ENCODE results near the gene PMS2. TPM values are rescaled to one million over a fixed set of nuclear protein-coding genes. Genes with fewer than 3 reads are reported as not detected.

Gene PMS2
- total and polyA plus RNA-seq, 9 of the 15 experiments (the other 6 are each of a cell fraction or from before 2014, with no cell fraction given) = 4.9 to 27.6 (median 16.5) TPM

- TF ChIP-seq SMAD1 (IDR thresholded peaks at IDR 0.05; ENCODE audit: low read depth, low read length, partially characterized antibody) = peak; percentile 97
- no peak for TF ChIP-seq SLC30A9 (CRISPR knock-in tag; IDR thresholded peaks at IDR 0.05)
- peak; percentile 98 for TF ChIP-seq TEAD4 (IDR thresholded peaks at IDR 0.05; ENCODE audit: low read length)
- TF ChIP-seq TEAD4 (CRISPR knock-in tag; IDR thresholded peaks at IDR 0.05; ENCODE audit: borderline replicate concordance) = no peak
- peak in 1 of 2 experiments; percentile 32; a peak in 1 of 4 replicates for TF ChIP-seq ZNF318 (IDR thresholded peaks at IDR 0.05; ENCODE audit: borderline replicate concordance in 1 of 2, low read depth in 1 of 2)
- TF ChIP-seq IRF2 (CRISPR knock-in tag; IDR thresholded peaks at IDR 0.05) = no peak
- TF ChIP-seq RUNX1 (IDR thresholded peaks at IDR 0.05; ENCODE audit: low read depth) = no peak
- no peak for TF ChIP-seq ZBTB2 (IDR thresholded peaks at IDR 0.05)
- TF ChIP-seq ZC3H11A (IDR thresholded peaks at IDR 0.05; ENCODE audit: low read depth, low read length) = no peak
- peak; percentile 77 for TF ChIP-seq HES1 (IDR thresholded peaks at IDR 0.05; ENCODE audit: low read depth)
- TF ChIP-seq KLF6 (CRISPR knock-in tag; IDR thresholded peaks at IDR 0.05; ENCODE audit: borderline replicate concordance) = peak; percentile 18; the same call in 1 of the 2 replicates
- TF ChIP-seq KHSRP (IDR thresholded peaks at IDR 0.05) = peak; percentile 78
- TF ChIP-seq E2F4 (CRISPR knock-in tag; IDR thresholded peaks at IDR 0.05; ENCODE audit: low read depth) = no peak
- no peak for TF ChIP-seq POLR3A (IDR thresholded peaks at IDR 0.05; ENCODE audit: borderline replicate concordance, extremely low read depth, insufficient read depth, insufficient read length)
- TF ChIP-seq MAFK (IDR thresholded peaks at IDR 0.05; ENCODE audit: low read length) = peak; percentile 59; the same call in 1 of the 2 replicates
- TF ChIP-seq SMARCC2 (IDR thresholded peaks at IDR 0.05; ENCODE audit: low read depth) = peak; percentile 97
- peak; percentile 84 for TF ChIP-seq NFIC (IDR thresholded peaks at IDR 0.05)
- TF ChIP-seq TAF9B (IDR thresholded peaks at IDR 0.05; ENCODE audit: partially characterized antibody) = peak; percentile 63
Observed at GRCh38 chr7:6056616-6057015, 47.8 kb upstream of the PMS2 start (continued).
